Fibroblast of mammary gland (primary cell): ENCODE measurements around the gene FURIN.

Experiments used
- DNase-seq: peaks from one replicate; pipeline ENCODE4 v3.0.0-alpha.2; 2010; ENCODE audit warnings: low read depth
- H3K4me3 ChIP-seq: 2 replicates; pipeline ENCODE4 v1.5.1; 2011; ENCODE audit warnings: low read depth, mild to moderate bottlenecking, low read length, moderate library complexity; ENCODE audit not compliant: control insufficient read depth
- CTCF ChIP-seq: conservative IDR thresholded peaks from 2 replicates; pipeline ENCODE4 v1.5.1; 2011; ENCODE audit warnings: low read depth, low read length, inconsistent platforms; ENCODE audit not compliant: control insufficient read depth, insufficient read depth

FURIN gene

DNA sequence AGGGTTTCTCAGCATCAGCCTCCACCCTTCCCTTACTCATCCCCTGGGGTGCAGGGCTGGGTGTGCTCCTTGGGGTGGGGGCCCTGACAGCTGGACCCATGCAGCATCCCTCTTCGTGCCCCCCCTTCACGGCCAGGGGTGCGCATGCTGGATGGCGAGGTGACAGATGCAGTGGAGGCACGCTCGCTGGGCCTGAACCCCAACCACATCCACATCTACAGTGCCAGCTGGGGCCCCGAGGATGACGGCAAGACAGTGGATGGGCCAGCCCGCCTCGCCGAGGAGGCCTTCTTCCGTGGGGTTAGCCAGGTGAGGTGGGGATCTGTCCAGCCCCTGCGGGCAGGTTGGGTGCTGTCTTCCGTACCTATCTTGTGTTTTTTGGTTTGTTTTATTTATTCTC is 9.6 kb downstream of the FURIN start:
- no peak for DNase-seq
- no peak for TF ChIP-seq CTCF
- no peak overlapping the region for H3K4me3 ChIP-seq

DNA sequence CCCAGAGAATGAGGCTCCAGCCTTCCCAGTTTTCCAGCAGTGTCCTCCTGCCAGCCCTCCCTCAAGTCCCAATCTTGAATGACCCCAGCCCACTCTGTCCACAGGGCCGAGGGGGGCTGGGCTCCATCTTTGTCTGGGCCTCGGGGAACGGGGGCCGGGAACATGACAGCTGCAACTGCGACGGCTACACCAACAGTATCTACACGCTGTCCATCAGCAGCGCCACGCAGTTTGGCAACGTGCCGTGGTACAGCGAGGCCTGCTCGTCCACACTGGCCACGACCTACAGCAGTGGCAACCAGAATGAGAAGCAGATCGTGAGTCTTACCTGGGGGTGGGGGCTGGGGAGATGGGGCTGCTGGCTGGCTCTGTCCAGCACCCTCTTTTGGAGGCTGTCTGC is 10.3 kb downstream of the FURIN start:
- H3K4me3 ChIP-seq = no peak overlapping the region
- DNase-seq = no peak
- TF ChIP-seq CTCF = no peak

GRCh38 chr15:90879730-90880366 is 11.5 kb downstream of the FURIN start:
- DNase-seq = no peak
- H3K4me3 ChIP-seq = no peak overlapping the region
- no peak for TF ChIP-seq CTCF

GRCh38 chr15:90880381-90881145 is 12.2 kb downstream of the FURIN start:
- DNase-seq = no peak
- no peak overlapping the region for H3K4me3 ChIP-seq
- TF ChIP-seq CTCF = no peak

GRCh38 chr15:90881181-90881977 is 13.0 kb downstream of the FURIN start:
- no peak overlapping the region for H3K4me3 ChIP-seq
- DNase-seq = no peak
- TF ChIP-seq CTCF = no peak

- TF ChIP-seq CTCF = no peak
- H3K4me3 ChIP-seq = no peak overlapping the region
- DNase-seq = no peak
These were observed 13.8 kb downstream of the FURIN start for GRCh38 chr15:90881978-90882721.
